HCT116 (cell line): ENCODE measurements around the gene STARD5. TPM values are rescaled to one million over a fixed set of nuclear protein-coding genes. Genes with fewer than 3 reads are reported as not detected.

ENCODE experiments used
- ATAC-seq: fragments of 200-7000 bp; cut with Tn5 transposase; 2 replicates; pipeline ENCODE4 v1.9.1; 2020; ENCODE audit warnings: mild to moderate bottlenecking, moderate library complexity
- BruUV-seq: library from RNA; stranded (reverse); fragments of 400-500 nt; replicated peaks from 2 replicates; lab custom pipeline; 2021; lab: Mats Ljungman, UMichigan
- CTCF ChIA-PET: fragments of 300-600 bp; sonication (Branson Sonifier 250); formaldehyde crosslinking; loops from one replicate; lab custom pipeline; 2021; ENCODE audit warnings: antibody characterized with exemption; lab: Charles Lee
- POLR2A ChIA-PET: fragments of 300-600, 350-600 bp; sonication (Branson Sonifier 250); formaldehyde crosslinking; loops from one replicate; lab custom pipeline; 2021; ENCODE audit warnings: antibody characterized with exemption; lab: Charles Lee
- RAD21 ChIA-PET, 2 experiments: fragments of 300-600 bp; sonication (Branson Sonifier 250); formaldehyde crosslinking; loops; one replicate each; lab custom pipeline; 2023; ENCODE audit warnings: low total read pairs in 2 of 2; ENCODE audit not compliant: uncharacterized antibody in 2 of 2, unreplicated experiment in 2 of 2, low non-redundant PET in 1 of 2; lab: Charles Lee
- DNase-seq: peaks from one replicate; pipeline ENCODE4 v3.0.0-alpha.2; 2010; ENCODE audit warnings: low read depth, low spot score
- H2AFZ ChIP-seq: fragments of 200-600 bp; shearing (Covaris generic), sonication (generic); 2 replicates; pipeline ENCODE4 v1.6.1; 2017; ENCODE audit warnings: low read depth, mixed run types, mixed read lengths, antibody characterized with exemption, low read length; ENCODE audit not compliant: poor library complexity, severe bottlenecking
- H3K27ac ChIP-seq: 2 replicates; pipeline ENCODE4 v1.5.1; 2012; ENCODE audit warnings: low read depth, low read length
- H3K27me3 ChIP-seq: fragments of 200-600 bp; sonication (generic); 2 replicates; pipeline ENCODE4 v1.6.1; 2016; ENCODE audit warnings: mixed run types, low read length, mixed read lengths; ENCODE audit not compliant: insufficient read depth
- H3K36me3 ChIP-seq, 2 experiments: fragments of 200-500 bp in 1 of 2; fragments of 200-600 bp in 1 of 2; sonication (Bioruptor generic) in 1 of 2; sonication (generic) in 1 of 2; 2 replicates each; pipeline versions ENCODE4 v1.5.1 to v1.6.1; 2014 to 2016; ENCODE audit warnings: low read length in 2 of 2, inconsistent platforms in 1 of 2, mixed read lengths in 1 of 2, mixed run types in 1 of 2; ENCODE audit not compliant: insufficient read depth in 2 of 2, control insufficient read depth in 1 of 2
- H3K4me1 ChIP-seq, 2 experiments: fragments of 200-600 bp in 1 of 2; sonication (generic) in 1 of 2; 2 replicates each; pipeline versions ENCODE4 v1.5.1 to v1.6.1; 2012 to 2017; ENCODE audit warnings: low read length in 2 of 2, inconsistent platforms in 1 of 2, mild to moderate bottlenecking in 1 of 2, mixed read lengths in 1 of 2, mixed run types in 1 of 2, moderate library complexity in 1 of 2; ENCODE audit not compliant: insufficient read depth in 2 of 2, control insufficient read depth in 1 of 2
- H3K4me2 ChIP-seq: fragments of 200-600 bp; sonication (generic); 2 replicates; pipeline ENCODE4 v1.6.1; 2017; ENCODE audit warnings: mixed run types, low read length, mixed read lengths
- H3K4me3 ChIP-seq, 2 experiments: fragments of 200-600 bp in 1 of 2; sonication (generic) in 1 of 2; replicated peaks in 1 of 2; 2 replicates each; pipeline ENCODE4 v1.5.1; 2011 to 2016; ENCODE audit warnings: low read length in 2 of 2, control low read depth in 1 of 2, low read depth in 1 of 2, mild to moderate bottlenecking in 1 of 2, mixed read lengths in 1 of 2, mixed run types in 1 of 2
- H3K79me2 ChIP-seq: fragments of 200-600 bp; sonication (generic); 2 replicates; pipeline ENCODE4 v1.6.1; 2017; ENCODE audit warnings: mild to moderate bottlenecking, mixed run types, low read length, moderate library complexity, mixed read lengths; ENCODE audit not compliant: insufficient read depth
- H3K9ac ChIP-seq: fragments of 200-600 bp; sonication (generic); 2 replicates; pipeline ENCODE4 v1.6.1; 2016; ENCODE audit warnings: low read length, mixed read lengths
- H3K9me2 ChIP-seq: fragments of 200-600 bp; sonication (generic), shearing (Covaris generic); 2 replicates; pipeline ENCODE4 v1.6.1; 2017; ENCODE audit warnings: mixed run types, mild to moderate bottlenecking, moderate library complexity; ENCODE audit not compliant: insufficient read depth
- H3K9me3 ChIP-seq, 2 experiments: fragments of 200-500 bp in 1 of 2; fragments of 200-600 bp in 1 of 2; sonication (Bioruptor generic) in 1 of 2; sonication (generic) in 1 of 2; 2 replicates each; pipeline ENCODE4 v1.6.1; 2014 to 2017; ENCODE audit warnings: low read length in 2 of 2, mixed read lengths in 2 of 2, inconsistent platforms in 1 of 2, low read depth in 1 of 2, mild to moderate bottlenecking in 1 of 2, mixed run types in 1 of 2, moderate library complexity in 1 of 2; ENCODE audit not compliant: control insufficient read depth in 1 of 2, insufficient read depth in 1 of 2
- H4K20me1 ChIP-seq: fragments of 200-600 bp; sonication (generic), shearing (Covaris generic); 2 replicates; pipeline ENCODE4 v1.6.1; 2017; ENCODE audit warnings: mixed run types, mild to moderate bottlenecking, moderate library complexity; ENCODE audit not compliant: insufficient read depth
- CBX3 ChIP-seq: IDR thresholded peaks from 2 replicates; pipeline ENCODE4 v1.6.1; 2012; ENCODE audit warnings: low read depth
- ELF1 ChIP-seq: IDR thresholded peaks from 2 replicates; pipeline ENCODE4 v1.6.1; 2012; ENCODE audit warnings: low read depth, borderline replicate concordance
- EZH2phosphoT487 ChIP-seq: fragments of 200-600 bp; IDR thresholded peaks from 2 replicates; pipeline ENCODE4 v1.6.1; 2018; ENCODE audit warnings: antibody characterized with exemption, borderline replicate concordance
- FOSL1 ChIP-seq: IDR thresholded peaks from 2 replicates; pipeline ENCODE4 v1.6.1; 2012; ENCODE audit warnings: low read depth
- JUND ChIP-seq: IDR thresholded peaks from 2 replicates; pipeline ENCODE4 v1.6.1; 2012
- SP1 ChIP-seq: IDR thresholded peaks from 2 replicates; pipeline ENCODE4 v1.6.1; 2012; ENCODE audit warnings: low read depth
- TCF7L2 ChIP-seq: IDR thresholded peaks from 2 replicates; pipeline ENCODE4 v1.7.0; 2011; ENCODE audit warnings: borderline replicate concordance, inconsistent platforms; ENCODE audit not compliant: insufficient read depth, insufficient read length; ENCODE audit errors: extremely low read depth
- YY1 ChIP-seq: IDR thresholded peaks from 2 replicates; pipeline ENCODE4 v1.6.1; 2011; ENCODE audit warnings: low read length, low read depth, moderate library complexity, mild to moderate bottlenecking; ENCODE audit not compliant: insufficient replicate concordance; ENCODE audit errors: extremely low read depth
- intact Hi-C: fragments of 100-400 bp; cut with micrococcal nuclease; formaldehyde crosslinking; loops from 2 replicates; pipeline ENCODE4 v1.10.0; 2022
- total RNA-seq: library from RNA; stranded (reverse); gene quantifications from one replicate; pipeline ENCODE4 v1.2.1, GENCODE V29; 2021; ENCODE audit not compliant: unreplicated experiment
- TF ChIP-seq, protein P1 (sequence below): IDR thresholded peaks from 2 replicates; pipeline ENCODE4 v1.6.1; 2012
- TF ChIP-seq, protein P2 (sequence below), 3 experiments: fragments of 200-600 bp in 1 of 3; sonication (generic) in 1 of 3; IDR thresholded peaks in 2 of 3; conservative IDR thresholded peaks in 1 of 3; 2 replicates each; pipeline ENCODE4 v1.5.1; 2012 to 2017; ENCODE audit warnings: low read depth in 2 of 3, low read length in 2 of 3, antibody characterized with exemption in 1 of 3, borderline replicate concordance in 1 of 3, control low read depth in 1 of 3, mild to moderate bottlenecking in 1 of 3, mixed read lengths in 1 of 3, mixed run types in 1 of 3, moderate library complexity in 1 of 3; ENCODE audit not compliant: insufficient read depth in 1 of 3
- TF ChIP-seq, protein P3 (sequence below): IDR thresholded peaks from 2 replicates; pipeline ENCODE4 v1.6.1; 2012

The STARD5 gene
- total RNA-seq, 1 experiment from 2014 or later: 4.0 TPM

DNA sequence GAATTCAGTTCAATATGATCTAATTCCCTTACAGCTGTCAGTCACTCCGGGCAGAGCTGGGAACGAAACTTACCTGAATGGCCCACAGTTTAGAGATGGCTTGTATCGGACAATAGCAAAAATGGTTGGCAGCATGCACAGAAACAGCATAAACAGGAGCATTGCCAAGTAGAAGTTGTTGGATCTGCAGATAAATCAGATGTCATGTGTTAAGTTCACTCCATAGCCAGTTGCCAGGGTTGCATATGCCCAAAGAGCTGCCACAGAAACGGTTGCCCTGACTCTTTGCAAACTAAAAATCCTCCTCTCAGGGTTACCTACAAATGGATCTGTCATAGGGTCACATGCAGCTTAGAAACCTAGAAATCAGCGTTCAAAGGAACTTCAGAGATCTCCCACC, 15.4 kb upstream of the STARD5 start:
- no peak overlapping the region for H3K4me3 ChIP-seq
- DNase-seq: no peak
- H2AFZ ChIP-seq: no peak overlapping the region
- no peak overlapping the region for H3K4me2 ChIP-seq
- no peaks in the 10 kb centered on the region for H3K79me2 ChIP-seq
- H3K36me3 ChIP-seq: no peaks in the 10 kb centered on the region
- ChIA-PET CTCF (no interaction called here), RAD21 (no interaction called here), POLR2A (interaction anchor here (0.9 to 1.6 kb wide), 2 partner anchors 15 to 18 kb away, joined by 3 read pairs; partner anchors contain the start of gene STARD5)
- TF ChIP-seq CBX3 (no peak), ELF1 (no peak), JUND (no peak), TCF7L2 (no peak), SP1 (no peak), FOSL1 (no peak), YY1 (no peak), EZH2phosphoT487 (no peak)
- TF ChIP-seq, protein P1, sequence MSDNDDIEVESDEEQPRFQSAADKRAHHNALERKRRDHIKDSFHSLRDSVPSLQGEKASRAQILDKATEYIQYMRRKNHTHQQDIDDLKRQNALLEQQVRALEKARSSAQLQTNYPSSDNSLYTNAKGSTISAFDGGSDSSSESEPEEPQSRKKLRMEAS: no peak
- TF ChIP-seq, protein P2, sequence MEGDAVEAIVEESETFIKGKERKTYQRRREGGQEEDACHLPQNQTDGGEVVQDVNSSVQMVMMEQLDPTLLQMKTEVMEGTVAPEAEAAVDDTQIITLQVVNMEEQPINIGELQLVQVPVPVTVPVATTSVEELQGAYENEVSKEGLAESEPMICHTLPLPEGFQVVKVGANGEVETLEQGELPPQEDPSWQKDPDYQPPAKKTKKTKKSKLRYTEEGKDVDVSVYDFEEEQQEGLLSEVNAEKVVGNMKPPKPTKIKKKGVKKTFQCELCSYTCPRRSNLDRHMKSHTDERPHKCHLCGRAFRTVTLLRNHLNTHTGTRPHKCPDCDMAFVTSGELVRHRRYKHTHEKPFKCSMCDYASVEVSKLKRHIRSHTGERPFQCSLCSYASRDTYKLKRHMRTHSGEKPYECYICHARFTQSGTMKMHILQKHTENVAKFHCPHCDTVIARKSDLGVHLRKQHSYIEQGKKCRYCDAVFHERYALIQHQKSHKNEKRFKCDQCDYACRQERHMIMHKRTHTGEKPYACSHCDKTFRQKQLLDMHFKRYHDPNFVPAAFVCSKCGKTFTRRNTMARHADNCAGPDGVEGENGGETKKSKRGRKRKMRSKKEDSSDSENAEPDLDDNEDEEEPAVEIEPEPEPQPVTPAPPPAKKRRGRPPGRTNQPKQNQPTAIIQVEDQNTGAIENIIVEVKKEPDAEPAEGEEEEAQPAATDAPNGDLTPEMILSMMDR (IDR thresholded peaks at IDR 0.05 in 2 of 3, conservative IDR thresholded peaks at IDR 0.05 in 1 of 3; ENCODE audit: borderline replicate concordance in 1 of 3, insufficient read depth in 1 of 3, low read depth in 2 of 3, low read length in 2 of 3): no peak
- TF ChIP-seq, protein P3, sequence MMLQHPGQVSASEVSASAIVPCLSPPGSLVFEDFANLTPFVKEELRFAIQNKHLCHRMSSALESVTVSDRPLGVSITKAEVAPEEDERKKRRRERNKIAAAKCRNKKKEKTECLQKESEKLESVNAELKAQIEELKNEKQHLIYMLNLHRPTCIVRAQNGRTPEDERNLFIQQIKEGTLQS: no peak
- H4K20me1 ChIP-seq: no peaks in the 10 kb centered on the region
- H3K27ac ChIP-seq: no peak overlapping the region
- no peaks in the 10 kb centered on the region for H3K27me3 ChIP-seq
- no peaks in the 10 kb centered on the region for H3K9me3 ChIP-seq
- peaks cover 15 to 16% of the 10 kb centered on the region in 2 experiments for H3K4me1 ChIP-seq
- no peaks in the 10 kb centered on the region for H3K9me2 ChIP-seq
- no peak for ATAC-seq
- BruUV-seq: no TSS peak
- no peak overlapping the region for H3K9ac ChIP-seq
- intact Hi-C loops: no loop called here
